Measurements from ENCODE around the gene PCNX3.

PCNX3 gene

DNA sequence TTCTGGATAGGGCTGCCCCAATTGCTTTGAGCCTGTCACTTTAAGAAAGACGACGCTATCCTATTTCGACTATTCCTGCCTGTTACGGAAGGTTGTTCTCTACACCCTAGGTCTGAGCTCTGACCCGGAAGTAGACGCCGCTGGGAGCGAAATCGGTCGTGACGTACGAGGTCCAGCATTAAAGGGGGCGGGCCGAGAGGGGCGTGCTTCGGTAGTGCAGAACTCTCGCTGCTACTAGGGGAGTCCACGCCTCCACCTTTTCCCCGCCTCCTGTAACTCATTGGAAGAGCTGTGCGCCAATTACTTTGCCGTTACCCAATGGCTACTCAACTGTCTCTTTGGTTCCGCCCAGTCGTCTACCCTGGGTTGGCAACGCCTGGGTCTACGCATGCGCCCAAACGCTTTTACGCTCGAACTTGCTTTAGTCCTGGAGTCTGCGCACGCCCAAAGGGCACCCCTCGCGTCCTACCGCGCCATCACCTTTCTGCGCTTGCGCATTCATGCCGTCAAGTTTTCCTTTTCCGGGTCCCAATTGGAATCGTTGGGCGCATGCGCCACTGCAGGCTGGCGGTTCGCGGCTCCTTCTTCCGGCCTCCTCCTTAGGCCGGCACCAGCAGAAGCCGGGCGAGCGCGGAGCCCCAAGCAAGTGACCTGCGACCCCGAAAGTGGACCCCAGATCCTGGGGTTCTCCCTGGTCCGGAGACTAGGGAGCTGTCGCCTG, at the start of gene PCNX3:
PCNX3 (plus strand) TSS at position 548 of the 721 bp plus-strand sequence. CDS start 536 bp downstream, outside the sequence.
- Histone ChIP-seq H3K27ac (ENCODE audit: low read depth in 2 of 2, low read length in 2 of 2) (peak within 1 kb of the TSS; percentile 98), H3K4me1 (ENCODE audit: control insufficient read depth in 2 of 2, insufficient read depth in 2 of 2, low read length in 2 of 2) (peaks cover 38 to 41% of the 10 kb centered on the region in 2 donors), H3K9me3 (ENCODE audit: control insufficient read depth in 2 of 2, low read length in 2 of 2) (no peaks in the 10 kb centered on the region), H3K27me3 (ENCODE audit: control insufficient read depth in 2 of 2, insufficient read depth in 2 of 2, low read length in 2 of 2) (no peaks in the 10 kb centered on the region), H3K36me3 (ENCODE audit: control insufficient read depth in 2 of 2, insufficient read depth in 2 of 2, low read length in 2 of 2) (peaks cover 34 to 38% of the 10 kb centered on the region in 2 donors), H3K4me3 (ENCODE audit: low read length in 2 of 2) (peak within 1 kb of the TSS; percentile 91 to 98), H3K9ac (ENCODE audit: low read depth in 1 of 2, low read length in 2 of 2) (peak within 1 kb of the TSS; percentile 90 to 97)

DNA sequence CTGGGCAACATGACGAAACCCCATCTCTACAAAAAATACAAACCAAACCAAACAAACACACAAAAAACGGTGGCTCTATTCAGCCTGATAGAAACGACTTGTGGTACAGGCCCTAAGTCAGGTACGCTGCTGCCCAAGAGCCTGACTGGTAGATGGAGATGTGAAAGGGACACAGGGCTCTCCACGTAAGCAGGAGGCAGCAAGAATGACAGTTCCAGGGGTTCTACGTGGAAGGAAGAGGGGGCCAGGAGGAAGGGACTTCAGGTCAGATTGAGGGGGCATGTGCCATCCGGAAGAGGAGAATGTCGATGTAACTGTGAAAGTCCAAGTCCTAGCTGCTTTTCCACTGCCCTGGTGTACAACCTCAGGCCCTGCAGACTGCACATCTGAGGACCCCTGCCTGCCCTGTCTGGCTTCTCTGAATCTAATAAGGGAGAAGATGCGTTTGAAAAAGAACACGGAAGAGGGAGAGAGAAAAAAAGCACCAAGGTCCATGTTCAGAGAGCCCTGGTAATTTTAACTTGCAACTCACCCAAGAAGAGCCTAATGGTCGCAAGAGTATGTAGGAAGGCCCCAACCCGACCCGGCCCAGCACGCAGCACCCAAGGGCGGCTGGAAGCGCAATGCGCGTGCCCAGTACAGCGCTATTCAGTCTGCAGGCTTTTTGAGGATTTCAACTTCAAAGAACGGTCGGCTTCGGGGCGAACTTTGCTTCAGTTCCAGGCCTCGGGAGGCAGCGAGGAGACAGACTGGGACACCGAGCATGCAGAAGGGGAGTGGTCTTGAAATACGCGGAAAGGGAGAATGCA, 46.2 kb upstream of the PCNX3 start:
- Histone ChIP-seq H3K4me1 (ENCODE audit: control insufficient read depth in 2 of 2, insufficient read depth in 2 of 2, low read length in 2 of 2) (peaks cover 37 to 46% of the 10 kb centered on the region in 2 donors), H3K4me3 (ENCODE audit: low read length in 2 of 2) (peak overlapping the region; percentile 90 to 95), H3K27me3 (ENCODE audit: control insufficient read depth in 2 of 2, insufficient read depth in 2 of 2, low read length in 2 of 2) (no peaks in the 10 kb centered on the region), H3K36me3 (ENCODE audit: control insufficient read depth in 2 of 2, insufficient read depth in 2 of 2, low read length in 2 of 2) (peaks cover 0 to 3% of the 10 kb centered on the region in 2 donors), H3K9me3 (ENCODE audit: control insufficient read depth in 2 of 2, low read length in 2 of 2) (no peaks in the 10 kb centered on the region), H3K27ac (ENCODE audit: low read depth in 2 of 2, low read length in 2 of 2) (peak overlapping the region; percentile 98 to 99), H3K9ac (ENCODE audit: low read depth in 1 of 2, low read length in 2 of 2) (peak overlapping the region; percentile 83 to 92)

GRCh38 chr11:65569973-65570918, 45.3 kb upstream of the PCNX3 start, which contains the start of gene ZNRD2:
Gene ZNRD2, plus strand, starts transcription at chr11:65570477. Its CDS starts 15 bp downstream, at chr11:65570492.
- H3K36me3 ChIP-seq (ENCODE audit: control insufficient read depth in 2 of 2, insufficient read depth in 2 of 2, low read length in 2 of 2): peaks cover 0 to 3% of the 10 kb centered on the region in 2 donors
- peak within 1 kb of the TSS; percentile 90 to 95 for H3K4me3 ChIP-seq (ENCODE audit: low read length in 2 of 2)
- H3K4me1 ChIP-seq (ENCODE audit: control insufficient read depth in 2 of 2, insufficient read depth in 2 of 2, low read length in 2 of 2): peaks cover 43 to 53% of the 10 kb centered on the region in 2 donors

DNA sequence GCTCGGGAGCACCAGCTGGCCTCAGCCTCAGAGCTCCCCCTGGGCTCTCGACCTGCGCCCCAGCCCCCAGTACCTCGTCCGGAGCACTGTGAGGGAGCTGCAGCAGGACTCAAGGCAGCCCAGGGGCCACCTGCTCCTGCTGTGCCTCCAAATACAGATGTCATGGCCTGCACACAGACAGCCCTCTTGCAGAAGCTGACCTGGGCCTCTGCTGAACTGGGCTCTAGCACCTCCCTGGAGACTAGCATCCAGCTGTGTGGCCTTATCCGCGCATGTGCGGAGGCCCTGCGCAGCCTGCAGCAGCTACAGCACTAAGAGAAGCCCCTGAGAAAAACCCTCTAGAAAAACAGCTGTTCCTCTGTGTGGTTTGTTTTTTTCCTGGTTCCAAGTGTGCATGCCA, 44.2 kb upstream of the PCNX3 start:
- H3K4me1 ChIP-seq (ENCODE audit: control insufficient read depth in 2 of 2, insufficient read depth in 2 of 2, low read length in 2 of 2): peaks cover 50 to 60% of the 10 kb centered on the region in 2 donors
- no peaks in the 10 kb centered on the region for H3K27me3 ChIP-seq (ENCODE audit: control insufficient read depth in 2 of 2, insufficient read depth in 2 of 2, low read length in 2 of 2)
- peak overlapping the region; percentile 90 to 95 for H3K4me3 ChIP-seq (ENCODE audit: low read length in 2 of 2)
- peak overlapping the region in 1 of 2 donors; percentile 93 for H3K27ac ChIP-seq (ENCODE audit: low read depth in 2 of 2, low read length in 2 of 2)
- peak overlapping the region in 1 of 2 donors; percentile 83 for H3K9ac ChIP-seq (ENCODE audit: low read depth in 1 of 2, low read length in 2 of 2)
- peaks cover 0 to 3% of the 10 kb centered on the region in 2 donors for H3K36me3 ChIP-seq (ENCODE audit: control insufficient read depth in 2 of 2, insufficient read depth in 2 of 2, low read length in 2 of 2)
- H3K9me3 ChIP-seq (ENCODE audit: control insufficient read depth in 2 of 2, low read length in 2 of 2): no peaks in the 10 kb centered on the region

More at GRCh38 chr11:65569973-65570918, 45.3 kb upstream of the PCNX3 start, which contains the start of gene ZNRD2:
- H3K27me3 ChIP-seq (ENCODE audit: control insufficient read depth in 2 of 2, insufficient read depth in 2 of 2, low read length in 2 of 2): no peaks in the 10 kb centered on the region
- peak within 1 kb of the TSS; percentile 98 to 99 for H3K27ac ChIP-seq (ENCODE audit: low read depth in 2 of 2, low read length in 2 of 2)
- no peaks in the 10 kb centered on the region for H3K9me3 ChIP-seq (ENCODE audit: control insufficient read depth in 2 of 2, low read length in 2 of 2)
- peak within 1 kb of the TSS; percentile 83 to 92 for H3K9ac ChIP-seq (ENCODE audit: low read depth in 1 of 2, low read length in 2 of 2)

- Histone ChIP-seq H3K9me3 (ENCODE audit: control insufficient read depth in 2 of 2, low read length in 2 of 2) (no peaks in the 10 kb centered on the region), H3K4me1 (ENCODE audit: control insufficient read depth in 2 of 2, insufficient read depth in 2 of 2, low read length in 2 of 2) (peaks cover 55 to 65% of the 10 kb centered on the region in 2 donors), H3K4me3 (ENCODE audit: low read length in 2 of 2) (peak overlapping the region; percentile 63 to 80), H3K36me3 (ENCODE audit: control insufficient read depth in 2 of 2, insufficient read depth in 2 of 2, low read length in 2 of 2) (peaks cover 0 to 3% of the 10 kb centered on the region in 2 donors), H3K27me3 (ENCODE audit: control insufficient read depth in 2 of 2, insufficient read depth in 2 of 2, low read length in 2 of 2) (no peaks in the 10 kb centered on the region), H3K27ac (ENCODE audit: low read depth in 2 of 2, low read length in 2 of 2) (peak overlapping the region; percentile 67 to 93), H3K9ac (ENCODE audit: low read depth in 1 of 2, low read length in 2 of 2) (peak overlapping the region; percentile 56 to 64)
Observed at GRCh38 chr11:65571940-65572339, 43.6 kb upstream of the PCNX3 start.

DNA sequence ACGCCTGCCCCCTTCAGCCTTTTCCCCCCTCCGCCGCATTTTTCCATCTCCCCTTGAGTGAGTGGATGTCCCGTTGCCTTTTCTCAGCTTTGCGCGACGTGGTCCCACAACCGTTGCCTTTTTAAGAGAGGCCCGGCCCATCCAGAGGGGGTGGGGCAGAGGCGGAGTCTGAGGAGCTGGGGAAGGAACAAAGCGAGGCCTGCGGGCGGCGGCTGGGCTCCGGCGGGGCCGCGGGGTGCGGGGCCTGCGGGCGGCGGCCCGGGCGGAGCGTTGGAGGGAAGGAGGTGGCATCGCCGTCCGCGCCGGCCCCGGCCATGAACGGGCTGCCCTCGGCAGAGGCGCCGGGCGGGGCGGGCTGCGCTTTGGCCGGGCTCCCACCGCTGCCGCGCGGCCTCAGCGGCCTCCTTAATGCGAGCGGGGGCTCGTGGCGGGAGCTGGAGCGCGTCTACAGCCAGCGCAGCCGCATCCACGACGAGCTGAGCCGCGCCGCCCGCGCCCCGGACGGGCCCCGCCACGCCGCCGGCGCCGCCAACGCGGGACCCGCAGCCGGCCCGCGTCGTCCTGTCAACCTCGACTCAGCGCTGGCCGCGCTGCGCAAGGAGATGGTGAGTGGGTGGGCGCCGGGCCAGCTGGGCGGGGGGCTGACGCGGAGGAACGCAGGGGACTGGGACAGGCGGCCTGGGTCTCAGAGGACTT, 43.1 kb upstream of the PCNX3 start, which contains the start of gene FAM89B:
FAM89B (plus strand) TSS at position 183 of the 696 bp plus-strand sequence; CDS start at position 315, 132 bp downstream.
- Histone ChIP-seq H3K27ac (ENCODE audit: low read depth in 2 of 2, low read length in 2 of 2) (peak within 1 kb of the TSS; percentile 67 to 93), H3K9ac (ENCODE audit: low read depth in 1 of 2, low read length in 2 of 2) (peak within 1 kb of the TSS; percentile 56 to 64), H3K4me1 (ENCODE audit: control insufficient read depth in 2 of 2, insufficient read depth in 2 of 2, low read length in 2 of 2) (peaks cover 60 to 71% of the 10 kb centered on the region in 2 donors), H3K4me3 (ENCODE audit: low read length in 2 of 2) (peak within 1 kb of the TSS; percentile 90 to 95), H3K9me3 (ENCODE audit: control insufficient read depth in 2 of 2, low read length in 2 of 2) (no peaks in the 10 kb centered on the region), H3K27me3 (ENCODE audit: control insufficient read depth in 2 of 2, insufficient read depth in 2 of 2, low read length in 2 of 2) (no peaks in the 10 kb centered on the region), H3K36me3 (ENCODE audit: control insufficient read depth in 2 of 2, insufficient read depth in 2 of 2, low read length in 2 of 2) (peaks cover 0 to 3% of the 10 kb centered on the region in 2 donors)

GRCh38 chr11:65573391-65574079, 42.0 kb upstream of the PCNX3 start:
- peaks cover 70 to 76% of the 10 kb centered on the region in 2 donors for H3K4me1 ChIP-seq (ENCODE audit: control insufficient read depth in 2 of 2, insufficient read depth in 2 of 2, low read length in 2 of 2)
- H3K36me3 ChIP-seq (ENCODE audit: control insufficient read depth in 2 of 2, insufficient read depth in 2 of 2, low read length in 2 of 2): no peaks in the 10 kb centered on the region
- peak overlapping the region; percentile 56 to 64 for H3K9ac ChIP-seq (ENCODE audit: low read depth in 1 of 2, low read length in 2 of 2)
- H3K9me3 ChIP-seq (ENCODE audit: control insufficient read depth in 2 of 2, low read length in 2 of 2): no peaks in the 10 kb centered on the region
- H3K27ac ChIP-seq (ENCODE audit: low read depth in 2 of 2, low read length in 2 of 2): peak overlapping the region; percentile 70 to 93
- H3K4me3 ChIP-seq (ENCODE audit: low read length in 2 of 2): peak overlapping the region; percentile 63 to 80
- H3K27me3 ChIP-seq (ENCODE audit: control insufficient read depth in 2 of 2, insufficient read depth in 2 of 2, low read length in 2 of 2): no peaks in the 10 kb centered on the region

DNA sequence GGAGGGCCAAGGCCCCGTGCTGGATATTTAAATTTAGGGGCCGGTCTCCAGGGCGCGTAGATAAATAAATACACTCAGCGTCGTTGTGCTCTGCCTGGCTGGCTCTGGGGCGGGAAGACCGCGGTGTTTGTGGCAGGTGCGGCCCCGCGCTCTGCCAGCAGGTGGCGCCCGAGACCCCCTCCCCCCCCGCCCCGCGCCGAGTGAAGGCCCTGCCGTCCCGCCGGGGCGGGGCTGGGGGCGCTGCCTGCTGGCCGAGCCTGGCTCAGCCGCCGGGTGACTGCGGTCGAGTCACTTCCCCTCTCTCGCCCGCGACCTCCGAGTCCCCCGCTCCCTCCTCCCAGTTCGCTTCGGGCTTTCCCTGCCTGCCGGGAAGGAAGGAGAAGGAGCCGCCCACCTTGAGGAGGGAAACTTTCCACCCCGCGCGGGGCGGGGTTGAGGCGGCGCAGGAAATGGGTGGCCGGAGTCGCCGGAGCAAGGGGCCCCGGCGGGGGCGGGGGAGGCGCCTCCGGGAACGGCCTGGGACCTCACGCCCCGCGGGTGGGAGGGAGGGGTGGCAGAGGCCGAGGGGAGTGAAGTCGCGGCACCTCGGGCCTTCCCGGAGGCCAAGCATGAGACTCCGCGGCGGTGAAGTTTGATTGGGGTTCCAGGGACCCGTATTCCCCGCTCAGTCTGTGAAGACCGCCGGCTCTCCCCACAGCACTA, 41.3 kb upstream of the PCNX3 start:
- Histone ChIP-seq H3K27ac (ENCODE audit: low read depth in 2 of 2, low read length in 2 of 2) (peak overlapping the region; percentile 90 to 93), H3K4me1 (ENCODE audit: control insufficient read depth in 2 of 2, insufficient read depth in 2 of 2, low read length in 2 of 2) (peaks cover 66 to 72% of the 10 kb centered on the region in 2 donors), H3K27me3 (ENCODE audit: control insufficient read depth in 2 of 2, insufficient read depth in 2 of 2, low read length in 2 of 2) (no peaks in the 10 kb centered on the region), H3K4me3 (ENCODE audit: low read length in 2 of 2) (peak overlapping the region; percentile 72 to 82), H3K9me3 (ENCODE audit: control insufficient read depth in 2 of 2, low read length in 2 of 2) (no peaks in the 10 kb centered on the region), H3K9ac (ENCODE audit: low read depth in 1 of 2, low read length in 2 of 2) (peak overlapping the region; percentile 66 to 85), H3K36me3 (ENCODE audit: control insufficient read depth in 2 of 2, insufficient read depth in 2 of 2, low read length in 2 of 2) (peaks cover 0 to 3% of the 10 kb centered on the region in 2 donors)

Data from mucosa of rectum (tissue), 2 donors.